Uterus (tissue), 4 donors: ENCODE results near the gene STT3A. TPM values are rescaled to one million over a fixed set of nuclear protein-coding genes. Genes with fewer than 3 reads are reported as not detected.
A peak's percentile ranks its signal among the peaks of the same experiment; 100 is the strongest.

Experiments
- DNase-seq, 2 donors: peaks; one replicate each; pipeline ENCODE4 v3.0.0-alpha.2; 2019 to 2020
- H3K27ac ChIP-seq, 2 donors: fragments of 200-600 bp; sonication (generic); 1 replicate in 1 of 2; 2 replicates in 1 of 2; pipeline ENCODE4 v1.5.1; 2016 to 2018
- H3K27me3 ChIP-seq, 2 donors: fragments of 200-600 bp; sonication (generic); one replicate each; pipeline ENCODE4 v1.5.1; 2018 to 2019; ENCODE audit warnings: control low read depth in 1 of 2
- H3K36me3 ChIP-seq, 2 donors: fragments of 200-600 bp; sonication (generic); one replicate each; pipeline ENCODE4 v1.5.1; 2019; ENCODE audit warnings: control low read depth in 1 of 2
- H3K4me1 ChIP-seq, 2 donors: fragments of 200-600 bp; sonication (generic); one replicate each; pipeline ENCODE4 v1.5.1; 2018 to 2019; ENCODE audit warnings: control low read depth in 1 of 2
- H3K4me3 ChIP-seq, 2 donors: fragments of 200-600 bp; sonication (generic); 1 replicate in 1 of 2; 2 replicates in 1 of 2; pipeline ENCODE4 v1.5.1; 2018 to 2019; ENCODE audit warnings: mild to moderate bottlenecking in 1 of 2
- H3K9me3 ChIP-seq, 2 donors: fragments of 200-600 bp; sonication (generic); one replicate each; pipeline ENCODE4 v1.5.1; 2019; ENCODE audit warnings: control low read depth in 1 of 2
- CTCF ChIP-seq, 4 experiments: fragments of 200-600 bp in 2 of 4; fragments of 450-650 bp in 2 of 4; sonication (generic) in 2 of 4; IDR thresholded peaks; one replicate each; pipeline ENCODE4 v1.5.1; 2016 to 2019; ENCODE audit warnings: antibody characterized with exemption in 4 of 4, mild to moderate bottlenecking in 2 of 4, moderate library complexity in 1 of 4
- POLR2A ChIP-seq, 2 donors: fragments of 450-650 bp; IDR thresholded peaks; one replicate each; pipeline ENCODE4 v1.6.1; 2016; ENCODE audit warnings: antibody characterized with exemption in 2 of 2, mild to moderate bottlenecking in 1 of 2, moderate library complexity in 1 of 2
- intact Hi-C: fragments of 100-400 bp; cut with DNase I; formaldehyde crosslinking; loops from one replicate; pipeline ENCODE4 v1.15.1; 2023; ENCODE audit warnings: low total_unique reads
- total RNA-seq, 4 donors: library from RNA; depleted of rRNA in 3 of 4; stranded (reverse); fragments of >200 nt in 3 of 4; gene quantifications; one replicate each; pipeline versions ENCODE4 v1.1.0 to v1.2.4, GENCODE V29; 2014 to 2023
- donor health status: DM: yes; HTN: yes; CAD: no.

STT3A gene
- total RNA-seq, 4 donors from 2014 or later = 66.6 to 183 (median 105) TPM

- no peaks in the 10 kb centered on the region for H3K27me3 ChIP-seq
- intact Hi-C loops = no loop called here
- peaks cover 0 to 6% of the 10 kb centered on the region in 2 donors for H3K4me1 ChIP-seq
- no peaks in the 10 kb centered on the region for H3K36me3 ChIP-seq
- peak overlapping the region; percentile 93 to 96 for H3K27ac ChIP-seq
- no peak for TF ChIP-seq POLR2A (IDR thresholded peaks at IDR 0.05)
- no peak for TF ChIP-seq CTCF (IDR thresholded peaks at IDR 0.05)
- no peak for DNase-seq
- H3K4me3 ChIP-seq = peak overlapping the region; percentile 60 to 61
- H3K9me3 ChIP-seq = no peaks in the 10 kb centered on the region
These were observed 33.8 kb downstream of the STT3A start for GRCh38 chr11:125626288-125626950.

GRCh38 chr11:125627236-125627910 is 34.7 kb downstream of the STT3A start:
- H3K9me3 ChIP-seq = no peaks in the 10 kb centered on the region
- intact Hi-C loops = no loop called here
- no peak overlapping the region for H3K27ac ChIP-seq
- H3K36me3 ChIP-seq = no peaks in the 10 kb centered on the region
- no peak overlapping the region for H3K4me3 ChIP-seq
- no peak for TF ChIP-seq POLR2A (IDR thresholded peaks at IDR 0.05)
- H3K4me1 ChIP-seq = peaks cover 0 to 6% of the 10 kb centered on the region in 2 donors
- H3K27me3 ChIP-seq = no peaks in the 10 kb centered on the region
- DNase-seq = no peak

- H3K36me3 ChIP-seq = no peaks in the 10 kb centered on the region
- intact Hi-C loops = no loop called here
- H3K27ac ChIP-seq = no peak overlapping the region
- DNase-seq = no peak
- TF ChIP-seq POLR2A (IDR thresholded peaks at IDR 0.05) = no peak
- no peak for TF ChIP-seq CTCF (IDR thresholded peaks at IDR 0.05)
- H3K4me1 ChIP-seq = no peaks in the 10 kb centered on the region
- no peaks in the 10 kb centered on the region for H3K27me3 ChIP-seq
- no peaks in the 10 kb centered on the region for H3K9me3 ChIP-seq
- H3K4me3 ChIP-seq = no peak overlapping the region
These were observed 45.2 kb downstream of the STT3A start for GRCh38 chr11:125637840-125638239.

- no peak for DNase-seq
- Histone ChIP-seq H3K36me3 (no peaks in the 10 kb centered on the region), H3K4me1 (no peaks in the 10 kb centered on the region), H3K9me3 (no peaks in the 10 kb centered on the region), H3K4me3 (no peak overlapping the region), H3K27me3 (no peaks in the 10 kb centered on the region), H3K27ac (no peak overlapping the region)
- intact Hi-C loops = no loop called here
- TF ChIP-seq CTCF (IDR thresholded peaks at IDR 0.05) (no peak), POLR2A (IDR thresholded peaks at IDR 0.05) (no peak)
These were observed 45.7 kb downstream of the STT3A start for GRCh38 chr11:125638315-125638714.

GRCh38 chr11:125645871-125646270 is 53.2 kb downstream of the STT3A start:
- TF ChIP-seq CTCF (IDR thresholded peaks at IDR 0.05) (no peak), POLR2A (IDR thresholded peaks at IDR 0.05) (no peak)
- H3K4me1 ChIP-seq = no peaks in the 10 kb centered on the region
- no peaks in the 10 kb centered on the region for H3K9me3 ChIP-seq
- DNase-seq = no peak
- no peak overlapping the region for H3K4me3 ChIP-seq
- H3K27me3 ChIP-seq = no peaks in the 10 kb centered on the region
- no peak overlapping the region for H3K27ac ChIP-seq
- intact Hi-C loops = no loop called here
- H3K36me3 ChIP-seq = no peaks in the 10 kb centered on the region
